Ovary (tissue), 9 donors: Measurements from ENCODE around the gene CENPP. TPM values are rescaled to one million over a fixed set of nuclear protein-coding genes. Genes with fewer than 3 reads are reported as not detected.

Experiments used
- DNase-seq, 5 donors: peaks; one replicate each; pipeline ENCODE4 v3.0.0-alpha.2; 2019 to 2020
- H3K27ac ChIP-seq, 2 donors: fragments of 200-600 bp; one replicate each; pipeline versions ENCODE4 v1.5.1 to v1.8.0; 2019 to 2022
- H3K27me3 ChIP-seq: fragments of 200-600 bp; one replicate; pipeline ENCODE4 v1.8.0; 2022
- H3K36me3 ChIP-seq: fragments of 200-600 bp; sonication (generic); one replicate; pipeline ENCODE4 v1.5.1; 2019
- H3K4me1 ChIP-seq: one replicate; pipeline ENCODE4 v1.8.1; 2013; ENCODE audit warnings: mild to moderate bottlenecking, moderate library complexity; ENCODE audit not compliant: insufficient read depth
- H3K4me3 ChIP-seq: fragments of 200-600 bp; sonication (generic); one replicate; pipeline ENCODE4 v1.5.1; 2017
- H3K9me3 ChIP-seq, 2 donors: fragments of 200-600 bp in 1 of 2; sonication (generic) in 1 of 2; one replicate each; pipeline versions ENCODE4 v1.5.1 to v1.8.1; 2013 to 2019; ENCODE audit warnings: mild to moderate bottlenecking in 1 of 2, moderate library complexity in 1 of 2
- CTCF ChIP-seq, 3 donors: fragments of 450-650 bp in 2 of 3; fragments of 200-600 bp in 1 of 3; IDR thresholded peaks; one replicate each; pipeline versions ENCODE4 v1.5.1 to v1.8.0; 2016 to 2022; ENCODE audit warnings: antibody characterized with exemption in 3 of 3, mild to moderate bottlenecking in 1 of 3
- EP300 ChIP-seq: sonication (generic); formaldehyde crosslinking; IDR thresholded peaks from one replicate; pipeline ENCODE4 v1.6.1; 2017; ENCODE audit warnings: antibody characterized with exemption
- POLR2A ChIP-seq: fragments of 450-650 bp; IDR thresholded peaks from one replicate; pipeline ENCODE4 v1.6.1; 2017; ENCODE audit warnings: antibody characterized with exemption, mild to moderate bottlenecking, moderate library complexity
- WGBS, 3 donors: extraction: QIAGEN DNeasy Blood & Tissue Kit in 1 of 3; methylation state at CpG; one replicate each; pipeline versions ENCODE4 v1.1.5 to v1.1.7; 2013 to 2017; 5-methylcytosine and 5-hydroxymethylcytosine counted together
- intact Hi-C, 4 donors: fragments of 100-400 bp; cut with DNase I; formaldehyde crosslinking; loops; one replicate each; pipeline versions ENCODE4 v1.11.0 to v1.15.1; 2022 to 2023
- polyA plus RNA-seq, 2 donors: library from polyadenylated mRNA; stranded (reverse); fragments of 200-250 nt in 1 of 2; fragments of 350-450 nt in 1 of 2; fragmentation: Illumina TruSeq in 1 of 2; extraction: RNeasy Lipid Tissue Mini Kit (QIAGEN cat#74804) in 1 of 2; gene quantifications; one replicate each; pipeline ENCODE4 v1.2.3, GENCODE V29; 2013 to 2014
- total RNA-seq, 7 donors: library from RNA; depleted of rRNA in 2 of 7; stranded (reverse); fragments of >200 nt in 2 of 7; fragmentation: NEBNext Ultra II Directional in 3 of 7; extraction: Animal tissue kit (Norgen Biotek cat#: 25700) in 3 of 7; gene quantifications; one replicate each; pipeline versions ENCODE4 v1.1.0 to v1.2.4, GENCODE V29; 2016 to 2023
- donor health status: DM: no; HTN: no; CAD: no; lungs with moderate emphysema.
- donor health status: DM: no; HTN: no; CAD: no.
- donor health status: Bipolar disorder and iron deficiency.
- donor health status: DM: yes; HTN: yes; CAD: no.
- donor health status: DM: no; HTN: no; CAD: no.
- donor health status: DM: yes; HTN: yes; CAD: no.

The CENPP gene
- total and polyA plus RNA-seq, 9 donors, result 1.4 to 9.5 (median 5.8) TPM

- H3K36me3 ChIP-seq, result no peaks in the 10 kb centered on the region
- 86 to 89% (median 88%) methylated on average over 10 of the region's 10 CpGs for WGBS, 3 donors
- TF ChIP-seq CTCF (IDR thresholded peaks at IDR 0.05) (no peak), POLR2A (no peak), EP300 (no peak)
- H3K4me1 ChIP-seq, result peaks cover 27% of the 10 kb centered on the region
- no peaks in the 10 kb centered on the region for H3K27me3 ChIP-seq
- H3K9me3 ChIP-seq, result no peaks in the 10 kb centered on the region
- H3K27ac ChIP-seq, result no peak overlapping the region
- intact Hi-C loops, result no loop called here
- no peak overlapping the region for H3K4me3 ChIP-seq
- no peak for DNase-seq
Measured at GRCh38 chr9:92611621-92612285, 286.0 kb downstream of the CENPP start.

DNA sequence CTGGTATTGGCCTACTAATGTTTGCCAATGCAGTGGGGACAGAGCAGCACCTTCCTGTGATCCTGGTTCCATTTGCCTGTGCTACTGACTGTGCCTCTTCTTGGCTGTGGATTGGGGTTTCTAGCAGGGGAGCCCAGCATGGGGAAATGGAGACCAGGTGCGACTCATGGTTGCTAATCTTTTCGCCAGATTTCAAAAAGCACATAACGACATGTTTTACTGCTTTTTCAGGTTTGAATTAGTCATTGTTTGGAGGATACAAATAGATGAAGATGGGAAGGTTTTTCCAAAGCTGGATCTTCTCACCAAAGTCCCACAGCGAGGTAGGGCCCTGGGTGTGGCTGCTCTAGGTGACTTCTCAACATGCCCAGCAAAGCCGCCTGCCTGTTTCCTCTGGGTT lies 286.5 kb downstream of the CENPP start:
- intact Hi-C loops, result no loop called here
- no peak for DNase-seq
- H3K9me3 ChIP-seq, result no peaks in the 10 kb centered on the region
- H3K27ac ChIP-seq, result no peak overlapping the region
- WGBS, 3 donors, result 93 to 98% (median 98%) methylated on average over 5 of the region's 5 CpGs
- no peak for TF ChIP-seq CTCF (IDR thresholded peaks at IDR 0.05)
- TF ChIP-seq POLR2A, result no peak
- no peak for TF ChIP-seq EP300
- H3K4me3 ChIP-seq, result no peak overlapping the region
- H3K4me1 ChIP-seq, result peaks cover 31% of the 10 kb centered on the region
- no peaks in the 10 kb centered on the region for H3K27me3 ChIP-seq
- no peaks in the 10 kb centered on the region for H3K36me3 ChIP-seq

- no peaks in the 10 kb centered on the region for H3K27me3 ChIP-seq
- no peak overlapping the region for H3K4me3 ChIP-seq
- no peak overlapping the region for H3K27ac ChIP-seq
- no peaks in the 10 kb centered on the region for H3K36me3 ChIP-seq
- no peak for DNase-seq
- H3K9me3 ChIP-seq, result no peaks in the 10 kb centered on the region
- WGBS, 3 donors, result 54 to 74% (median 64%) methylated on average over 11 of the region's 11 CpGs
- no peak for TF ChIP-seq POLR2A
- no peak for TF ChIP-seq EP300
- no peak for TF ChIP-seq CTCF (IDR thresholded peaks at IDR 0.05)
- H3K4me1 ChIP-seq, result peaks cover 36% of the 10 kb centered on the region
- intact Hi-C loops, result no loop called here
Measured at GRCh38 chr9:92612816-92613215, 287.1 kb downstream of the CENPP start.

DNA sequence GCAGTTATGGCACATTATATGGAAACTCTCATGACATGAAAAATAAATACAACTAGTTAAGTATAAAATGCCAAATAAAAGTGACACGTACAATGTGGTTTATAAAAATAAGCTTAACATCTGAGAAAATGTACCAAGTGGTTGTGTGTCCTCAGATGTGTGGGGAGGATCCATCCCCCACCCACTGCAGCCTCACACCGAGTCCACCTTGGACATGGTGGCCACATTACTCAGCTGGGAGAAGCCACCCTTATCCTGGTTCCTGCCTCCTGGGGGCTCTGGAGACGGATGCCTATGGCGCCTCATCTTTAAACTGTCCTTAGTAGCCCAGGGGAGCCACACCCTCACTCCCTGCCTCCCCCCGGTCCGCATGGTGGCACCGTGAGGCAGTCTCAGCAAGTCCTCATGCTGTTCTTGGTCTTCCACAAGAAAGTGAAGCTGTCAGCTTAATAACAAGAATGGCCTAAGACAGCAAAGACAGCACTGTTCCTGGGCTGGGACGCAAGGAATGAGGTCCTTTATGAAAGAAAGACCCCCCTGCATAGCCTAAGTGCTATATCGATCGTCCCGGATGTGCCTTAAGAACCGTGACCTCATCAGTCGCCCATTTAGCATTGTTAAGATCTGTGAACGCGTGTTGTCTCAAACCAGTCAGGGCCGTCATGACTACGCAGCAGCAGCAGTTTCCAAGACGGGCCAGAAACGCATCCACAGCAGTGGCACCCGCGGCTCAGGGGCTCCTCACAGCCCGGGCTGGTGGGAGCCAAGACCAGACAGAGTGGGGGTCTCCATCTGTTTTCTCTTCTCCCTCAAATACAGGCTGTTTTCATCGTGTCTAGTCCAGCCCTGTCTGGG lies 287.7 kb downstream of the CENPP start:
- no peak for DNase-seq
- peak overlapping the region in 1 of 2 donors; percentile 90 for H3K27ac ChIP-seq
- no peaks in the 10 kb centered on the region for H3K27me3 ChIP-seq
- peaks cover 41% of the 10 kb centered on the region for H3K4me1 ChIP-seq
- TF ChIP-seq EP300, result no peak
- TF ChIP-seq POLR2A, result no peak
- TF ChIP-seq CTCF (IDR thresholded peaks at IDR 0.05), result no peak
- no peaks in the 10 kb centered on the region for H3K9me3 ChIP-seq
- H3K4me3 ChIP-seq, result no peak overlapping the region
- no peaks in the 10 kb centered on the region for H3K36me3 ChIP-seq
- WGBS, 3 donors, result 95 to 96% (median 95%) methylated on average over 23 of the region's 23 CpGs
- intact Hi-C loops, result no loop called here
